Activated naive CD4-positive, alpha-beta T cell treated with anti-CD3 and anti-CD28 coated beads for 36 hours (primary cell): ENCODE measurements around the gene DENR. TPM values are rescaled to one million over a fixed set of nuclear protein-coding genes. Genes with fewer than 3 reads are reported as not detected.

Source experiments
- CTCF ChIA-PET: fragments of 350-600 bp; sonication (Branson Sonifier 250); formaldehyde crosslinking; loops from one replicate; lab custom pipeline; 2021; ENCODE audit warnings: antibody characterized with exemption; lab: Charles Lee
- DNase-seq: peaks from one replicate; pipeline ENCODE4 v3.0.0-alpha.2; 2020
- H3K27ac Mint-ChIP-seq: one replicate; pipeline ENCODE4 v1.8.0; 2021; ENCODE audit warnings: mild to moderate bottlenecking, mixed read lengths
- H3K27me3 Mint-ChIP-seq: one replicate; pipeline ENCODE4 v1.8.0; 2021; ENCODE audit warnings: low read depth, mixed read lengths
- H3K36me3 Mint-ChIP-seq: one replicate; pipeline ENCODE4 v1.8.0; 2021; ENCODE audit warnings: low read depth, mixed read lengths
- H3K4me1 Mint-ChIP-seq: one replicate; pipeline ENCODE4 v1.8.0; 2021; ENCODE audit warnings: low read depth, mixed read lengths
- H3K4me3 Mint-ChIP-seq: one replicate; pipeline ENCODE4 v1.8.0; 2021; ENCODE audit warnings: mild to moderate bottlenecking, moderate library complexity, mixed read lengths
- H3K9me3 Mint-ChIP-seq: one replicate; pipeline ENCODE4 v1.8.0; 2021; ENCODE audit warnings: mixed read lengths
- intact Hi-C: fragments of 100-400 bp; cut with micrococcal nuclease; formaldehyde crosslinking; loops from one replicate; pipeline ENCODE4 v1.15.1; 2023
- total RNA-seq, 2 experiments: library from RNA; stranded (reverse); gene quantifications; one replicate each; pipeline ENCODE4 v1.2.3, GENCODE V29; 2021

Gene DENR
- total RNA-seq, 2 experiments from 2014 or later: 47.9 to 52.4 TPM

DNA sequence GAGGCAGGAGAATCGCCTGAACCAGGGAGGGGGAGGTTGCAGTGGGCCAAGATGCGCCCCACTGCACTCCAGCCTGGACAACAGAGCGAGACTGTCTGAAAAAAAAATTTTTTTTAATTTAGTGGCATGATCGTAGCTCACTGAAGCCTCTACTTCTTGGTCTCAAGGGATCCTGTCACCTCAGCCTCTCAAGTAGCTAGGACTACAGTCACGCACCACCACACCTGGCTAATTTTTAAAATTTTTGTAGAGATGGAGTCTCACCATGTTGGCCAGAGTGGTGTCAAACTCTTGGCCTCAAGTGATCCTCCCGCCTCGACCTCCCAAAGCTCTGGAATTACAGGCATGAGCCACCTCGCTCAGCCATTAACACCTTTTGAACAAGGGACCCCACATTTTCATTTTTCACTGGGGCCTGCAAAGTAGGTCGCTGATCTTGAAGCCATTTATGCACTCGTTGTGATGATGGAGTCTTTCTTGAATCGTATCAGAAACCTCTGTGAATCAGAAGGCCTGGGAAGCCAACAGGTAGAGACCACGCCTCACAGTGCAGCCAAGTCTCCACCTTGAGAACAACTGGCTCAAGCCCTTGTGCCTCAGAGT is 27.9 kb upstream of the DENR start:
- no peaks in the 10 kb centered on the region for H3K27me3 Mint-ChIP-seq
- no peak for DNase-seq
- H3K36me3 Mint-ChIP-seq: no peaks in the 10 kb centered on the region
- H3K27ac Mint-ChIP-seq: peak overlapping the region; percentile 85
- intact Hi-C loops: loop anchor here (10.0 kb wide), 2 partner anchors 640 to 930 kb away; partner anchors contain the start of gene RHOF
- peaks cover 74% of the 10 kb centered on the region for H3K4me1 Mint-ChIP-seq
- no peaks in the 10 kb centered on the region for H3K9me3 Mint-ChIP-seq
- H3K4me3 Mint-ChIP-seq: no peak overlapping the region
- CTCF ChIA-PET: interaction anchor here (0.6 kb wide), 1 partner anchor 366 kb away, joined by 3 read pairs; no protein-coding TSS in a partner anchor

DNA sequence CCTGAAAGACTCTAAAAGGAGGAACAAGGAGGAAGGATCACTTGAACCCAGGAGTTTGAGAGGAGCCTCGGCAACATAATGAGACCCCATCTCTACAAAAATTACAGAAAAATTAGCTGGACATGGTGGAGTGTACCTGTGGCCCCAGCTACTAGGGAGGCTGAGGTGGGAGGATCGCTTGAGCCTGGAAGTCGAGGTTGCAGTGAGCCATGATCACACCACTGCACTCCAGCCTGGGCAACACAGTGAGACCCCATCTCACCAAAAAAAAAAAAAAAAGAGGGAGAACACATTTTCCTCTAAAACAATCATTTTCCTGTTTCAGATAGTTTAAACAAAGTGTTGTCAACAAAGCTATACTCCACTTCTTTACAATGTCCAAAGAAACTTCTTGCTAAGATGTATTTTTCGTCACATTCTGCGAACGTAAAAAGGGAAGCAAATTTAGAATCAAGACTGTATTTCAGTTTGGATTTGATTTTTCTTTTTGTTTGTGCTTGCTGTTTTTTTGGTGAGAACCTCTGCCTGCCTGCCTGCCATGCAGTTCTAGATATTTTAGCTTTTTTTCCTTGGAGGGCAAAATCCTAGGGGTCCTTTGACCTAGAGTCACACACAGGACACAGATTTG is 27.1 kb upstream of the DENR start:
- Mint-ChIP-seq H3K4me3 (peak overlapping the region; percentile 50), H3K36me3 (no peaks in the 10 kb centered on the region), H3K9me3 (no peaks in the 10 kb centered on the region), H3K4me1 (peaks cover 75% of the 10 kb centered on the region), H3K27me3 (no peaks in the 10 kb centered on the region), H3K27ac (peak overlapping the region; percentile 85)
- intact Hi-C loops: loop anchor here (10.0 kb wide), 2 partner anchors 641 to 931 kb away; partner anchors contain the start of gene RHOF
- CTCF ChIA-PET: no interaction called here
- DNase-seq: no peak

DNA sequence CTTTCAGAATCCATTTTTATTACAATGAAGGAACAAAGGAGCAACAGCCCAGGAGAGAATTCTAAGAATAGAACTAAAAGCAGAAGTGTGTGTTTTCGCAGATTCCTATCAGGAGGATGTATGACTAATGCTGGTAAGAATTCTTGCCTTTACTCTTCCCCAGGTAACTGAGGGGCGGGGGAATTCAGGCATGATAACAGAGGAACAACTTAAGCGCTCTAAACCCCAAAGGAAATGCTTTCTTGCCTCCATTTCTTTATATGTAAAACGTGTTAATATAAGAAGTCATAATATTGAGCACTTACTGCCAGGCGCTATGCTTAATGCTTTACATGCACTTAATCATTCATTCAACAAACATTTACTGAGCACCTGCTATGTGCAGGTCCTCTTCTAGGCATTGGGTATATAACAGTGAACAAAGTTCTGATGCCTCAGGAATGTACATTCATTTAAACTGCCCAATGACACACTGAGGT is 26.5 kb upstream of the DENR start:
- H3K27ac Mint-ChIP-seq: peak overlapping the region; percentile 85
- H3K4me3 Mint-ChIP-seq: peak overlapping the region; percentile 50
- H3K9me3 Mint-ChIP-seq: no peaks in the 10 kb centered on the region
- intact Hi-C loops: loop anchor here (10.0 kb wide), 2 partner anchors 641 to 931 kb away; partner anchors contain the start of gene RHOF
- no peaks in the 10 kb centered on the region for H3K36me3 Mint-ChIP-seq
- CTCF ChIA-PET: interaction anchor here (1.3 kb wide), 1 partner anchor 27 kb away, joined by 5 read pairs; the partner anchor contains the start of gene DENR
- DNase-seq: peak; percentile 61
- H3K27me3 Mint-ChIP-seq: no peaks in the 10 kb centered on the region
- H3K4me1 Mint-ChIP-seq: peaks cover 76% of the 10 kb centered on the region

DNA sequence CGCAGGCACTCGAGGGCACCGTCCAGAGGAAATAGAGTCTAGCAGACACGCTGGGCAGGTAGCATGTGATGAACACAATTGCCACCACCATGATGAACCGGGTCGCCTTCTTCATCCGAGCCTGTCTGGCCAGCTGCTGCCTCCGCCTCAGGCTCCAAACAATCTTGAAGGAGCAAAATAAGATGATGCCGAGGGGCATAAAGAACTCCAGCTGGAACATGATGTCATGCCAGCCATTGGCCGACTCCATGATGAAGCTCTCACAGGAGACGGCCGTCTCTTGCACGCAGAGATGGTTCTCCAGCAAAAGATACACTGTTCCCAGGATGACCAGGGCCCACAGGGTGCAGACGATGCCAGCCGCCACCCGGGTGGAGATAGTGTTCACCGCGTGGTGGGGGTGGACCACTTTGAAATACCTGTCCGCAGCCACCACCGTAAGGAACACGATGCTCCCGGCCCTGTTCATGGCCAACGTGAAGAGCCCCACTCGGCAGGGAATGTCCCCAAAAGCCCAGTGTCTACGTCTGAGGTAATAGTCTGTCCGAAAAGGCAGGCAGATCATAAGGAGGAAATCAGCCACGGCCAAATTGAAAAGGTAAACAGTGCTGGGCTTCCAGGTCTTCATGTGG is 22.9 kb upstream of the DENR start:
- Mint-ChIP-seq H3K4me3 (peak overlapping the region; percentile 58), H3K4me1 (peaks cover 89% of the 10 kb centered on the region)
- CTCF ChIA-PET: no interaction called here

DNA sequence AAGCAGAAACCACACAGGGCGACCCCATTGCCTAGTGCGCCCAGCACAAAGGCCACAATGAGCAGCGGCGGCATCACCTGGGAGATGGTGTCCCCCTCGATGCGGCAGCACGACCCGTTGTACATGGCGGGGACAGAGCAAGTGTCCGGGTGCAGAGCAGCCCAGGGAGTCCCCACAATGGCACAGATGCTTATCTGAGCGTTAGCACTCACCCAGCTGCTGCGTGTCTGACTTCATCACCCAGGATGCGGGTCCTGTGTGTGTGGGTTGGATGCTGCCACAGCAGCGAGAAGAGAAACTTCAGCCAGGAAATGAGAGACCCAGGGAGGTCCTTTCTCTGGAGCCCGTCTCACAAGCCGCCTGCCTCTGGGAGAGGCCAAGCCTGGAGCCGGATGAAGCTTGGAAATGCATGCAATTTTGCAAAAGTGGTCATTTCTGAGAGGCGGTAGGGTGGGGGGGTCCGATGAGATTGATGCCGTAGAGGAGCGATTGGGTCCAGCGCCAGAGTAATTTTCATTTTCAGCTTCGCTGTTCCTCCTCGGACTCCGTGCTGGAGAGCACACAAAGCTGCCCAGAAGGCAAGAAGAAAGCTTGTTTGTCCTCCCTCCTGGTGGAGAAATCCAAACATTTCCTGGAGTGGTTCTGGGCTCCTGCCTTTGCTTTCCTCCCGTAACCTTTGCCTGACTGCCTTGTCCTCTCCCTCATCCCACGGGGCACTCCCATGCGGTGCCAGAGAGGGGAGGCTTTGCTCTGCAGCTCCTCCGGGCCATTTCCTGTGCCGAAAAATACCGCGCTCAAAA is 22.2 kb upstream of the DENR start, which contains the start of gene HCAR1:
Gene HCAR1, minus strand, starts transcription at position 630 of the 800 bp plus-strand sequence. Its CDS starts 505 bp downstream, at position 125.
- DNase-seq: peak; percentile 86
- peak within 1 kb of the TSS; percentile 89 for H3K27ac Mint-ChIP-seq
- intact Hi-C loops: loop anchor here (5.0 kb wide), 2 partner anchors 308 to 982 kb away; partner anchors contain the start of genes ATP6V0A2 and CLIP1
- peak within 1 kb of the TSS; percentile 58 for H3K4me3 Mint-ChIP-seq
- peaks cover 3% of the 10 kb centered on the region for H3K9me3 Mint-ChIP-seq
- CTCF ChIA-PET: interaction anchor here (0.6 kb wide), 1 partner anchor 57 kb away, joined by 3 read pairs; no protein-coding TSS in a partner anchor
- H3K4me1 Mint-ChIP-seq: peaks cover 82% of the 10 kb centered on the region
- no peaks in the 10 kb centered on the region for H3K36me3 Mint-ChIP-seq
- H3K27me3 Mint-ChIP-seq: no peaks in the 10 kb centered on the region

More for the DNA sequence above, 22.9 kb upstream of the DENR start:
- Mint-ChIP-seq H3K27ac (peak overlapping the region; percentile 85), H3K9me3 (peaks cover 3% of the 10 kb centered on the region), H3K27me3 (no peaks in the 10 kb centered on the region), H3K36me3 (no peaks in the 10 kb centered on the region)
- no peak for DNase-seq
- intact Hi-C loops: loop anchor here (5.0 to 10.0 kb wide), 4 partner anchors 307 to 983 kb away; partner anchors contain the start of genes ATP6V0A2, CLIP1 and RHOF

DNA sequence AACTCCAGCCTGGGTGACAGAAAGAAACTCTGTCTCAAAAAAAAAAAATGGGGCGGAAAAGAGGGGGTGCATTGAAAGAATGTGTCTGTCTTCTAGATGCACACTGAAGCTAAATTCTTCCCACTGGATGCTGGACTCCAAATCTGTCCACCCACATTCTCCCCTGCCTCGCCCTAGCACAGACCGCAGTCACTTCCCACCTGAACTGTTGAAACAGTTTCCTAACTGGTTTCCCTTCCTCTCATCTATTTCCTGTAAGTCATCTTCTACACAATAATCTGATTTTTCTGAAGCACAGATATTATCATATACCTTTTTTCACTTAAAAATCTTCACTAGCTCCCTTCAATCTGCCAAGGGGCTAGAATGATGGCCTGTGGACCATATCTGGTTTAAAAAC is 20.5 kb upstream of the DENR start:
- peaks cover 5% of the 10 kb centered on the region for H3K9me3 Mint-ChIP-seq
- CTCF ChIA-PET: interaction anchor here (0.7 to 1.2 kb wide), 3 partner anchors 21 to 515 kb away, joined by 3 to 4 read pairs (median 3); partner anchors contain the start of genes DENR and ZCCHC8
- peak; percentile 69 for DNase-seq
- H3K4me1 Mint-ChIP-seq: peaks cover 75% of the 10 kb centered on the region
- H3K36me3 Mint-ChIP-seq: no peaks in the 10 kb centered on the region
- no peaks in the 10 kb centered on the region for H3K27me3 Mint-ChIP-seq
- H3K27ac Mint-ChIP-seq: peak overlapping the region; percentile 89
- H3K4me3 Mint-ChIP-seq: no peak overlapping the region
- intact Hi-C loops: loop anchor here (2.0 to 5.0 kb wide), 3 partner anchors 205 to 980 kb away; partner anchors contain the start of genes ATP6V0A2, CLIP1, KNTC1 and RSRC2

DNA sequence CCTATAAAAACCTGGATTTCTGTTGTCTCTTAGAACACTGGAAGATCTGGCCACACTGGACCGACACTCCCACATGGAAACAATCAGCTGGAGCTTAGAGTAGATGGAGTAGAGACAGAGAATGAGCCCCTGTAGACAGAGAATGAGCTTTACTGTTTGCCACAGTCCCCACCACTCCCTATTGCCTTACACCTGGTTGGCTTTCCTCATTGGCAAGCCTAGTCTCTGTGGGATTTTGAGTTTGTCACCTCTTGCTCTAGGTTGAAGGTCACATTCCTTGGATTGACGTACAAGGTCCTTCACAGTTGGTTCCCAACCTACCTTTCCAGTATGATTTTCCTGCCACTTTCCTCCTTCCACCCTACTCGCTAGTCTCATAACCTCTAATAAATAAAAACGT is 20.0 kb upstream of the DENR start:
- CTCF ChIA-PET: interaction anchor here (0.7 to 1.2 kb wide), 3 partner anchors 20 to 515 kb away, joined by 3 to 4 read pairs (median 3); partner anchors contain the start of genes DENR and ZCCHC8
- H3K4me3 Mint-ChIP-seq: no peak overlapping the region
- H3K9me3 Mint-ChIP-seq: peaks cover 5% of the 10 kb centered on the region
- intact Hi-C loops: loop anchor here (1.0 to 5.0 kb wide), 8 partner anchors 12 to 980 kb away; partner anchors contain the start of genes ATP6V0A2, CLIP1, DENR and KNTC1
- H3K27ac Mint-ChIP-seq: peak overlapping the region; percentile 89
- DNase-seq: no peak
- H3K36me3 Mint-ChIP-seq: no peaks in the 10 kb centered on the region
- H3K4me1 Mint-ChIP-seq: peaks cover 72% of the 10 kb centered on the region
- H3K27me3 Mint-ChIP-seq: no peaks in the 10 kb centered on the region

DNA sequence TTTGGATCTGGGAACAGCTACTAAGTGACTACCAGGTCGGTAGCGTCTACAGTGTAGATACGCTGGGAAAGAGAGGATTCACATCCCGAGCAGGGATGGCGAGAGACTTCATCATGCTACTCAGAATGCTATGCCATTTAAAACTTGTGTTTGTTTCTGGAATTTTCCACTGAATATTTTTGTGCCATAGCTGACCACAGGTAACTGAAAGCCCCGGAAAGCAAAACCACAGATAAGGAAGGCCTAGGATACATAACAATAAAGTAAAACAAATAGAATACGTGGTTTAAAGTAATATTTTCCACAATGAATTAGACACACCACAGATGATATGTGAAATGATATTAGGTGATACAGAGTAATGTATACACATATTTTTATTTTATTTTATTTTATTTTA is 14.1 kb upstream of the DENR start:
- no peak overlapping the region for H3K4me3 Mint-ChIP-seq
- CTCF ChIA-PET: no interaction called here
- intact Hi-C loops: no loop called here
- peaks cover 15% of the 10 kb centered on the region for H3K4me1 Mint-ChIP-seq
- no peak for DNase-seq
- H3K27me3 Mint-ChIP-seq: no peaks in the 10 kb centered on the region
- H3K36me3 Mint-ChIP-seq: no peaks in the 10 kb centered on the region
- no peak overlapping the region for H3K27ac Mint-ChIP-seq
- peaks cover 2% of the 10 kb centered on the region for H3K9me3 Mint-ChIP-seq

DNA sequence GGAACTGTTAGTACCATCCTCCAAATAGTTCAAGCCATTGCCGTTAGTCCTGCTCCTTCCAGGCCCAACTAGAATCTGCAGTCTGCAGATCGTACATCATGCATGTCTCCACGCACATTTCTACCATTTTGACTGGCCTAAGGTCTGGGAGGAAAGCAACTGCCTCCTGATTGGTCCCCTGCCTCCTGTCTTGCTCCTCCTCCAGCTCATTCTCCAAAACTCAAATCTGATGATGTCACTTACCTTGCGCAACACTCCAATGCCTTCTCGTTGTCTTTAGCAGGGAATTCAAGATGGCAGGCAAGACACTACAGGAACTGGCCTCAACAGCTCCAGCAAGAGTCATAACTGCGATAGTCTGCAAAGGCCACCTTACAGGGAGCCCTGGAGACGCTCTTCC is 12.3 kb upstream of the DENR start:
- Mint-ChIP-seq H3K36me3 (no peaks in the 10 kb centered on the region), H3K27ac (no peak overlapping the region), H3K4me1 (peaks cover 8% of the 10 kb centered on the region), H3K9me3 (peaks cover 2% of the 10 kb centered on the region), H3K4me3 (no peak overlapping the region), H3K27me3 (no peaks in the 10 kb centered on the region)
- intact Hi-C loops: no loop called here
- CTCF ChIA-PET: interaction anchor here (0.8 kb wide), 1 partner anchor 18 kb away, joined by 3 read pairs; no protein-coding TSS in a partner anchor
- DNase-seq: no peak

DNA sequence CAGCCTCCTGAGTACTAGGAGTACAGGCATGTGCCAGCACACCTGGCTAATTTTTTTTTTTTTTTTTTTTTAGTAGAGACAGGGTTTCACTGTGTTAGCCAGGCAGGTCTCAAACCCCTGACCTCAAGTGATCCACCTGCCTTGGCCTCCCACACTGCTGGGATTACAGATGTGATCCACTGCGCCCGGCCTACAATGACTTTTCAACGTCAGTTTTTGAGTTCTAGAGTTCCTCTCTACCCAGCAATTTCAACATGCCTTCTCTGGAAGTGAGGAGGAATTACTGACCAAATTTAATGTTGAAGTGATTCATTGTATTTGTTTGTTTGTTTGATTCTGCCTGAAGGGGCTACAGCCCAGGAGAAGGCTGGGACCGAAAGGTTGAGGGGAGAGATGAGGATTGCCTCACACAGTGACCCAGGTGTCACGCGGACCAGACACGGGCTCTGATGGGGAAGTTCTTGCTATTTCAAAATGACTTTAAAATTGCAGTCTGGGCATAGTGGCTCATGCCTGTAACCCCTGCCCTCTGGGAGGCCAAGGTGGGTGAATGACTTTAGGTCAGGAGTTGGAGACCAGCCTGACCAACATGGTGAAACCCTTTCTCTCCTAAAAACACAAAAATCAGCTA is 8.6 kb upstream of the DENR start:
- Mint-ChIP-seq H3K4me1 (peaks cover 6% of the 10 kb centered on the region), H3K36me3 (no peaks in the 10 kb centered on the region), H3K27ac (no peak overlapping the region), H3K27me3 (no peaks in the 10 kb centered on the region), H3K9me3 (no peaks in the 10 kb centered on the region), H3K4me3 (no peak overlapping the region)
- intact Hi-C loops: no loop called here
- CTCF ChIA-PET: interaction anchor here (0.8 kb wide), 1 partner anchor 9 kb away, joined by 4 read pairs; the partner anchor contains the start of gene DENR
- no peak for DNase-seq
